HEK293 (cell line): ENCODE measurements around the gene PLP2.
A peak's percentile ranks its signal among the peaks of the same experiment; 100 is the strongest.

Experiments used
- GFI1B ChIP-seq: fragments of 450-650 bp; formaldehyde crosslinking; IDR thresholded peaks from 2 replicates; pipeline ENCODE4 v1.5.1; 2016; ENCODE audit warnings: missing biosample characterization, missing genetic modification characterization
- MEIS1 ChIP-seq: sonication (generic); formaldehyde crosslinking; IDR thresholded peaks from 2 replicates; pipeline ENCODE4 v1.8.1; 2022; ENCODE audit warnings: missing genetic modification reagents, mild to moderate bottlenecking, borderline replicate concordance
- PRDM1 ChIP-seq: fragments of 450-650 bp; formaldehyde crosslinking; IDR thresholded peaks from 2 replicates; pipeline ENCODE4; 2016; ENCODE audit warnings: missing biosample characterization, missing genetic modification characterization
- RBAK ChIP-seq: fragments of 450-650 bp; formaldehyde crosslinking; IDR thresholded peaks from 2 replicates; pipeline ENCODE4 v1.5.1; 2016; ENCODE audit warnings: missing biosample characterization, missing genetic modification characterization
- SP7 ChIP-seq: fragments of 450-650 bp; formaldehyde crosslinking; IDR thresholded peaks from 2 replicates; pipeline ENCODE4 v1.5.1; 2016; ENCODE audit warnings: missing biosample characterization, missing genetic modification characterization
- ZBTB1 ChIP-seq: fragments of 450-650 bp; formaldehyde crosslinking; IDR thresholded peaks from 2 replicates; pipeline ENCODE4 v1.5.1; 2016; ENCODE audit warnings: missing biosample characterization, missing genetic modification characterization
- ZIC2 ChIP-seq: fragments of 450-650 bp; formaldehyde crosslinking; IDR thresholded peaks from 2 replicates; pipeline ENCODE4 v1.5.1; 2016; ENCODE audit warnings: missing biosample characterization, missing genetic modification characterization
- ZNF112 ChIP-seq: fragments of 450-650 bp; formaldehyde crosslinking; IDR thresholded peaks from 2 replicates; pipeline ENCODE4 v1.5.0; 2017; ENCODE audit warnings: missing biosample characterization, missing genetic modification characterization
- ZNF132 ChIP-seq: fragments of 450-650 bp; formaldehyde crosslinking; IDR thresholded peaks from 2 replicates; pipeline ENCODE4 v1.5.1; 2017; ENCODE audit warnings: missing biosample characterization, missing genetic modification characterization, borderline replicate concordance
- ZNF19 ChIP-seq: fragments of 450-650 bp; formaldehyde crosslinking; IDR thresholded peaks from 2 replicates; pipeline ENCODE4; 2016; ENCODE audit warnings: missing biosample characterization, missing genetic modification characterization, low read depth
- ZNF239 ChIP-seq: fragments of 450-650 bp; formaldehyde crosslinking; IDR thresholded peaks from 2 replicates; pipeline ENCODE4 v1.5.1; 2016; ENCODE audit warnings: missing biosample characterization, missing genetic modification characterization
- ZNF266 ChIP-seq: fragments of 450-650 bp; formaldehyde crosslinking; IDR thresholded peaks from 2 replicates; pipeline ENCODE4 v1.5.1; 2016; ENCODE audit warnings: missing biosample characterization, missing genetic modification characterization, low read depth
- ZNF280D ChIP-seq: fragments of 450-650 bp; formaldehyde crosslinking; IDR thresholded peaks from 2 replicates; pipeline ENCODE4 v1.5.1; 2016; ENCODE audit warnings: missing biosample characterization, missing genetic modification characterization
- ZNF324 ChIP-seq: fragments of 450-650 bp; formaldehyde crosslinking; IDR thresholded peaks from 2 replicates; pipeline ENCODE4 v1.5.1; 2016; ENCODE audit warnings: missing biosample characterization, missing genetic modification characterization
- ZNF426 ChIP-seq: fragments of 450-650 bp; formaldehyde crosslinking; IDR thresholded peaks from 2 replicates; pipeline ENCODE4 v1.5.1; 2017; ENCODE audit warnings: missing biosample characterization, missing genetic modification characterization, mild to moderate bottlenecking, inconsistent platforms, moderate library complexity
- ZNF48 ChIP-seq: fragments of 450-650 bp; formaldehyde crosslinking; IDR thresholded peaks from 2 replicates; pipeline ENCODE4 v1.5.1; 2016; ENCODE audit warnings: missing biosample characterization, missing genetic modification characterization
- ZNF530 ChIP-seq: fragments of 450-650 bp; formaldehyde crosslinking; IDR thresholded peaks from 2 replicates; pipeline ENCODE4 v1.5.1; 2016; ENCODE audit warnings: low read depth, missing biosample characterization, missing genetic modification characterization
- ZNF626 ChIP-seq: fragments of 450-650 bp; sonication (Bioruptor Pico); formaldehyde crosslinking; IDR thresholded peaks from 2 replicates; pipeline ENCODE4 v1.5.1; 2018; ENCODE audit warnings: missing biosample characterization, missing genetic modification characterization, inconsistent platforms
- ZNF654 ChIP-seq: fragments of 450-650 bp; formaldehyde crosslinking; IDR thresholded peaks from 2 replicates; pipeline ENCODE4 v1.5.1; 2016; ENCODE audit warnings: low read depth, missing biosample characterization, missing genetic modification characterization
- ZNF768 ChIP-seq: fragments of 450-650 bp; formaldehyde crosslinking; IDR thresholded peaks from 2 replicates; pipeline ENCODE4 v1.5.1; 2018; ENCODE audit warnings: missing biosample characterization, mild to moderate bottlenecking, missing genetic modification characterization
- ZNF777 ChIP-seq: fragments of 450-650 bp; formaldehyde crosslinking; IDR thresholded peaks from 2 replicates; pipeline ENCODE4 v1.5.1; 2017; ENCODE audit warnings: missing biosample characterization, missing genetic modification characterization, borderline replicate concordance
- TF ChIP-seq, protein P1 (sequence below): fragments of 450-650 bp; formaldehyde crosslinking; IDR thresholded peaks from 2 replicates; pipeline ENCODE4 v1.5.1; 2016; ENCODE audit warnings: missing biosample characterization, missing genetic modification characterization
- TF ChIP-seq, protein P2 (sequence below): fragments of 450-650 bp; formaldehyde crosslinking; IDR thresholded peaks from 2 replicates; pipeline ENCODE4 v1.5.1; 2016; ENCODE audit warnings: missing biosample characterization, missing genetic modification characterization
- TF ChIP-seq, protein P3 (sequence below): fragments of 450-650 bp; formaldehyde crosslinking; IDR thresholded peaks from 2 replicates; pipeline ENCODE4 v1.5.1; 2016; ENCODE audit warnings: missing biosample characterization, missing genetic modification characterization
- TF ChIP-seq, protein P4 (sequence below): fragments of 450-650 bp; formaldehyde crosslinking; IDR thresholded peaks from 2 replicates; pipeline ENCODE4 v1.5.1; 2016; ENCODE audit warnings: missing biosample characterization, missing genetic modification characterization, borderline replicate concordance
- TF ChIP-seq, protein P5 (sequence below): fragments of 450-650 bp; formaldehyde crosslinking; IDR thresholded peaks from 2 replicates; pipeline ENCODE4 v1.5.1; 2016; ENCODE audit warnings: missing biosample characterization, missing genetic modification characterization

PLP2 gene

GRCh38 chrX:49165901-49166881, 5.5 kb upstream of the PLP2 start (continued):
- TF ChIP-seq, protein P1, sequence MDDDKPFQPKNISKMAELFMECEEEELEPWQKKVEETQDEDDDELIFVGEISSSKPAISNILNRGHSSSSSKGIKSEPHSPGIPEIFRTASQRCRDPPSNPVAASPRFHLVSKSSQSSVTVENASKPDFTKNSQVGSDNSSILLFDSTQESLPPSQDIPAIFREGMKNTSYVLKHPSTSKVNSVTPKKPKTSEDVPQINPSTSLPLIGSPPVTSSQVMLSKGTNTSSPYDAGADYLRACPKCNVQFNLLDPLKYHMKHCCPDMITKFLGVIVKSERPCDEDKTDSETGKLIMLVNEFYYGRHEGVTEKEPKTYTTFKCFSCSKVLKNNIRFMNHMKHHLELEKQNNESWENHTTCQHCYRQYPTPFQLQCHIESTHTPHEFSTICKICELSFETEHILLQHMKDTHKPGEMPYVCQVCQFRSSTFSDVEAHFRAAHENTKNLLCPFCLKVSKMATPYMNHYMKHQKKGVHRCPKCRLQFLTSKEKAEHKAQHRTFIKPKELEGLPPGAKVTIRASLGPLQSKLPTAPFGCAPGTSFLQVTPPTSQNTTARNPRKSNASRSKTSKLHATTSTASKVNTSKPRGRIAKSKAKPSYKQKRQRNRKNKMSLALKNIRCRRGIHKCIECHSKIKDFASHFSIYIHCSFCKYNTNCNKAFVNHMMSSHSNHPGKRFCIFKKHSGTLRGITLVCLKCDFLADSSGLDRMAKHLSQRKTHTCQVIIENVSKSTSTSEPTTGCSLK (tag by site-specific recombination) = no peak
- TF ChIP-seq ZBTB1 (tag by site-specific recombination) (no peak), ZNF626 (no peak), GFI1B (tag by site-specific recombination) (no peak), ZNF777 (tag by site-specific recombination) (no peak), ZIC2 (tag by site-specific recombination) (peak; percentile 89), ZNF266 (no peak), ZNF324 (peak; percentile 92), ZNF530 (tag by site-specific recombination) (no peak), ZNF19 (tag by site-specific recombination) (no peak), ZNF132 (tag by site-specific recombination) (no peak), ZNF239 (tag by site-specific recombination) (no peak), RBAK (tag by site-specific recombination) (no peak), SP7 (tag by site-specific recombination) (peak; percentile 85; the same call in 1 of the 2 replicates), PRDM1 (no peak), ZNF280D (no peak), ZNF768 (no peak), MEIS1 (CRISPR knock-in tag) (no peak), ZNF426 (tag by site-specific recombination) (no peak), ZNF112 (tag by site-specific recombination) (no peak), ZNF654 (tag by site-specific recombination) (no peak), ZNF48 (no peak)
- TF ChIP-seq, protein P2, sequence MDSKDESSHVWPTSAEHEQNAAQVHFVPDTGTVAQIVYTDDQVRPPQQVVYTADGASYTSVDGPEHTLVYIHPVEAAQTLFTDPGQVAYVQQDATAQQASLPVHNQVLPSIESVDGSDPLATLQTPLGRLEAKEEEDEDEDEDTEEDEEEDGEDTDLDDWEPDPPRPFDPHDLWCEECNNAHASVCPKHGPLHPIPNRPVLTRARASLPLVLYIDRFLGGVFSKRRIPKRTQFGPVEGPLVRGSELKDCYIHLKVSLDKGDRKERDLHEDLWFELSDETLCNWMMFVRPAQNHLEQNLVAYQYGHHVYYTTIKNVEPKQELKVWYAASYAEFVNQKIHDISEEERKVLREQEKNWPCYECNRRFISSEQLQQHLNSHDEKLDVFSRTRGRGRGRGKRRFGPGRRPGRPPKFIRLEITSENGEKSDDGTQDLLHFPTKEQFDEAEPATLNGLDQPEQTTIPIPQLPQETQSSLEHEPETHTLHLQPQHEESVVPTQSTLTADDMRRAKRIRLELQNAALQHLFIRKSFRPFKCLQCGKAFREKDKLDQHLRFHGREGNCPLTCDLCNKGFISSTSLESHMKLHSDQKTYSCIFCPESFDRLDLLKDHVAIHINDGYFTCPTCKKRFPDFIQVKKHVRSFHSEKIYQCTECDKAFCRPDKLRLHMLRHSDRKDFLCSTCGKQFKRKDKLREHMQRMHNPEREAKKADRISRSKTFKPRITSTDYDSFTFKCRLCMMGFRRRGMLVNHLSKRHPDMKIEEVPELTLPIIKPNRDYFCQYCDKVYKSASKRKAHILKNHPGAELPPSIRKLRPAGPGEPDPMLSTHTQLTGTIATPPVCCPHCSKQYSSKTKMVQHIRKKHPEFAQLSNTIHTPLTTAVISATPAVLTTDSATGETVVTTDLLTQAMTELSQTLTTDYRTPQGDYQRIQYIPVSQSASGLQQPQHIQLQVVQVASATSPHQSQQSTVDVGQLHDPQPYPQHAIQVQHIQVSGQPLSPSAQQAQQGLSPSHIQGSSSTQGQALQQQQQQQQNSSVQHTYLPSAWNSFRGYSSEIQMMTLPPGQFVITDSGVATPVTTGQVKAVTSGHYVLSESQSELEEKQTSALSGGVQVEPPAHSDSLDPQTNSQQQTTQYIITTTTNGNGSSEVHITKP (tag by site-specific recombination) = peak; percentile 100
- TF ChIP-seq, protein P3, sequence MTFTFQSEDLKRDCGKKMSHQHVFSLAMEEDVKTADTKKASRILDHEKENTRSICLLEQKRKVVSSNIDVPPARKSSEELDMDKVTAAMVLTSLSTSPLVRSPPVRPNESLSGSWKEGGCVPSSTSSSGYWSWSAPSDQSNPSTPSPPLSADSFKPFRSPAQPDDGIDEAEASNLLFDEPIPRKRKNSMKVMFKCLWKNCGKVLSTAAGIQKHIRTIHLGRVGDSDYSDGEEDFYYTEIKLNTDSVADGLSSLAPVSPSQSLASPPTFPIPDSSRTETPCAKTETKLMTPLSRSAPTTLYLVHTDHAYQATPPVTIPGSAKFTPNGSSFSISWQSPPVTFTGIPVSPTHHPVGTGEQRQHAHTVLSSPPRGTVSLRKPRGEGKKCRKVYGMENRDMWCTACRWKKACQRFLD = no peak
- TF ChIP-seq, protein P4, sequence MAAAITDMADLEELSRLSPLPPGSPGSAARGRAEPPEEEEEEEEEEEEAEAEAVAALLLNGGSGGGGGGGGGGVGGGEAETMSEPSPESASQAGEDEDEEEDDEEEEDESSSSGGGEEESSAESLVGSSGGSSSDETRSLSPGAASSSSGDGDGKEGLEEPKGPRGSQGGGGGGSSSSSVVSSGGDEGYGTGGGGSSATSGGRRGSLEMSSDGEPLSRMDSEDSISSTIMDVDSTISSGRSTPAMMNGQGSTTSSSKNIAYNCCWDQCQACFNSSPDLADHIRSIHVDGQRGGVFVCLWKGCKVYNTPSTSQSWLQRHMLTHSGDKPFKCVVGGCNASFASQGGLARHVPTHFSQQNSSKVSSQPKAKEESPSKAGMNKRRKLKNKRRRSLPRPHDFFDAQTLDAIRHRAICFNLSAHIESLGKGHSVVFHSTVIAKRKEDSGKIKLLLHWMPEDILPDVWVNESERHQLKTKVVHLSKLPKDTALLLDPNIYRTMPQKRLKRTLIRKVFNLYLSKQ (tag by site-specific recombination) = no peak
- TF ChIP-seq, protein P5, sequence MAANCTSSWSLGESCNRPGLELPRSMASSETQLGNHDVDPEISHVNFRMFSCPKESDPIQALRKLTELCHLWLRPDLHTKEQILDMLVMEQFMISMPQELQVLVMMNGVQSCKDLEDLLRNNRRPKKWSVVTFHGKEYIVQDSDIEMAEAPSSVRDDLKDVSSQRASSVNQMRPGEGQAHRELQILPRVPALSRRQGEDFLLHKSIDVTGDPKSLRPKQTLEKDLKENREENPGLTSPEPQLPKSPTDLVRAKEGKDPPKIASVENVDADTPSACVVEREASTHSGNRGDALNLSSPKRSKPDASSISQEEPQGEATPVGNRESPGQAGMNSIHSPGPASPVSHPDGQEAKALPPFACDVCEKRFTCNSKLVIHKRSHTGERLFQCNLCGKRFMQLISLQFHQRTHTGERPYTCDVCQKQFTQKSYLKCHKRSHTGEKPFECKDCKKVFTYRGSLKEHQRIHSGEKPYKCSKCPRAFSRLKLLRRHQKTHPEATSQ (tag by site-specific recombination) = 0 out of 2 replicates have a peak, but pooled peaks have one; percentile 55
